Naive thymus-derived CD4-positive, alpha-beta T cell (primary cell): ENCODE results near the gene TBXAS1. TPM values are rescaled to one million over a fixed set of nuclear protein-coding genes. Genes with fewer than 3 reads are reported as not detected.

Experiments
- ATAC-seq: fragments of 150-1000 bp; cut with Tn5 transposase; 2 replicates; pipeline ENCODE4 v1.10.0; 2021; ENCODE audit warnings: mild to moderate bottlenecking, moderate library complexity
- CTCF ChIA-PET: fragments of 350-600 bp; sonication (Branson Sonifier 250); formaldehyde crosslinking; loops from one replicate; lab custom pipeline; 2021; ENCODE audit warnings: antibody characterized with exemption; lab: Charles Lee
- POLR2A ChIA-PET: fragments of 350-600 bp; sonication (Branson Sonifier 250); formaldehyde crosslinking; loops from one replicate; lab custom pipeline; 2021; ENCODE audit warnings: antibody characterized with exemption, inconsistent platforms; lab: Charles Lee
- DNase-seq, 9 donors: peaks; one replicate each; pipeline versions ENCODE4 v3.0.0 to v3.0.0-alpha.2; 2020 to 2022; ENCODE audit warnings: mixed read lengths in 1 of 9
- H3K27ac ChIP-seq: one replicate; pipeline ENCODE4 v1.7.0; 2013; ENCODE audit warnings: mild to moderate bottlenecking, low read depth, low read length, moderate library complexity
- H3K27me3 ChIP-seq, 2 donors: one replicate each; pipeline ENCODE4 v1.7.0; 2013; ENCODE audit warnings: low read length in 2 of 2, mild to moderate bottlenecking in 2 of 2, moderate library complexity in 2 of 2; ENCODE audit not compliant: control insufficient read depth in 2 of 2, insufficient read depth in 2 of 2
- H3K36me3 ChIP-seq, 3 experiments: 1 replicate in 2 of 3; 2 replicates in 1 of 3; pipeline ENCODE4 v1.7.0; 2013; ENCODE audit warnings: low read length in 3 of 3, mild to moderate bottlenecking in 3 of 3, moderate library complexity in 1 of 3; ENCODE audit not compliant: insufficient read depth in 3 of 3, control insufficient read depth in 2 of 3
- H3K4me1 ChIP-seq, 2 donors: one replicate each; pipeline ENCODE4 v1.7.0; 2013; ENCODE audit warnings: low read length in 2 of 2, mild to moderate bottlenecking in 2 of 2, moderate library complexity in 1 of 2; ENCODE audit not compliant: control insufficient read depth in 2 of 2, insufficient read depth in 2 of 2
- H3K4me3 ChIP-seq: 2 replicates; pipeline ENCODE4 v1.7.0; 2013; ENCODE audit warnings: mild to moderate bottlenecking, low read length
- H3K9me3 ChIP-seq, 3 experiments: 1 replicate in 2 of 3; 2 replicates in 1 of 3; pipeline ENCODE4 v1.7.0; 2013; ENCODE audit warnings: low read length in 3 of 3; ENCODE audit not compliant: control insufficient read depth in 2 of 3
- H3K27ac Mint-ChIP-seq, 9 donors: one replicate each; pipeline ENCODE4 v1.8.0; 2020 to 2022; ENCODE audit warnings: mixed read lengths in 9 of 9, mild to moderate bottlenecking in 8 of 9, moderate library complexity in 5 of 9, inconsistent platforms in 2 of 9
- H3K27me3 Mint-ChIP-seq, 5 donors: one replicate each; pipeline ENCODE4 v1.8.0; 2021 to 2022; ENCODE audit warnings: mixed read lengths in 5 of 5, mild to moderate bottlenecking in 1 of 5
- H3K36me3 Mint-ChIP-seq, 5 donors: one replicate each; pipeline ENCODE4 v1.8.0; 2020 to 2022; ENCODE audit warnings: mixed read lengths in 5 of 5, mild to moderate bottlenecking in 3 of 5, inconsistent platforms in 1 of 5
- H3K4me1 Mint-ChIP-seq, 7 donors: one replicate each; pipeline ENCODE4 v1.8.0; 2020 to 2022; ENCODE audit warnings: mixed read lengths in 7 of 7, mild to moderate bottlenecking in 3 of 7, inconsistent platforms in 1 of 7
- H3K4me3 Mint-ChIP-seq, 10 donors: one replicate each; pipeline ENCODE4 v1.8.0; 2020 to 2022; ENCODE audit warnings: mild to moderate bottlenecking in 10 of 10, mixed read lengths in 10 of 10, moderate library complexity in 6 of 10, inconsistent platforms in 2 of 10
- H3K9me3 Mint-ChIP-seq, 11 donors: one replicate each; pipeline ENCODE4 v1.8.0; 2020 to 2022; ENCODE audit warnings: mixed read lengths in 11 of 11, mild to moderate bottlenecking in 4 of 11, inconsistent platforms in 1 of 11, moderate library complexity in 1 of 11
- intact Hi-C, 2 donors: fragments of 100-400 bp; cut with micrococcal nuclease; formaldehyde crosslinking; loops; one replicate each; pipeline ENCODE4 v1.15.1; 2023
- polyA plus RNA-seq, 2 donors: library from polyadenylated mRNA; unstranded; fragments of 300-500 nt; fragmentation: Illumina TruSeq; gene quantifications; one replicate each; pipeline ENCODE4 v1.2.3, GENCODE V29; 2021
- total RNA-seq, 6 experiments: library from RNA in 5 of 6; stranded (reverse) in 5 of 6; gene quantifications; 1 replicate in 5 of 6; 2 replicates in 1 of 6; pipeline ENCODE4 v1.2.3 and lab custom pipeline; 2021 to 2026

Gene TBXAS1
- total and polyA plus RNA-seq, 7 experiments from 2014 or later = 1.9 to 70.9 (median 3.2) TPM

DNA sequence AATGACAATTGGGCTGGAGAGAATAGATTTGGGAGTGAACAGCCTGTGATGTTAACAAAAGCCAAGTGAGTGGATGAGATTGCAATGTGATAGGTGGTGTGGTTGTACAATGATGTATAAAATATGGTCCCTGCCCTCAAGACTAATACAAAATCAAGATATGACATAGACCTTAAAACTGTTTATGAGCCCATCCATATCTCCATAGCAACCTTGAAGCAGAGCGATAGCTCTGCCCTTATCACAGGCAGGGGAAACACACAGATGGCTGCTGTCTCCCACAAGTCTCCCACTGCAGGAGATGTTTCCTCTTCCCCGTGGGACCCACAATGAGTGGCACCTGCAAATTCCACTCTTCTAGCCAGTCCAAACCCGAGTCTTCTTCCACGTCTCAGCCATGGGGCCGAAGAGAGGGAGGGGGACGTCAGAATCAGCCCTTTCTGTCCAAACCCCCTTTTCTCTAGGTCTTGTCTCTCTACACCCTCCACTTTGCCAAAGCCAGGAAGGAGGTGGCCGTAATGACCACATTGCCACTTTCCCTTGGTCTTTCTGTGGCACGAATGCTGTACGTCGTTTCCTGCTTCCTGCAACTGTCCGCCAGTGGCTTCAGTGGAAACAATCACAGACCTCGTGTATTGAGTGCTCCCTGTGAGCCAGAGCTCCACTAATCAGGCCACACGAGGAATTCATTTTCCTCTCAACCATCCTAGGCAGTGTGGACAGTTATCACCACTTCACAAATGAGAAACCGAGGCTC is 7.5 kb upstream of the TBXAS1 start:
- intact Hi-C loops = loop anchor here in 1 of 2 donors (10.0 kb wide), 1 partner anchor 177 kb away; no protein-coding TSS in a partner anchor
- Histone ChIP-seq H3K27me3 (no peaks in the 10 kb centered on the region), H3K9me3 (no peaks in the 10 kb centered on the region), H3K4me1 (no peaks in the 10 kb centered on the region), H3K36me3 (no peaks in the 10 kb centered on the region), H3K4me3 (no peak overlapping the region), H3K27ac (no peak overlapping the region)
- no peak overlapping the region for H3K4me3 Mint-ChIP-seq
- no peak overlapping the region for H3K27ac Mint-ChIP-seq
- peaks cover 0 to 7% (median 0%) of the 10 kb centered on the region in 5 donors for H3K27me3 Mint-ChIP-seq
- POLR2A ChIA-PET = no interaction called here
- DNase-seq (no peak), ATAC-seq (peak; percentile 60)
- H3K4me1 Mint-ChIP-seq = no peaks in the 10 kb centered on the region
- CTCF ChIA-PET = interaction anchor here (0.5 kb wide), 1 partner anchor 1732 kb away, joined by 3 read pairs; no protein-coding TSS in a partner anchor
- peaks cover 0 to 6% (median 0%) of the 10 kb centered on the region in 11 donors for H3K9me3 Mint-ChIP-seq
- no peaks in the 10 kb centered on the region for H3K36me3 Mint-ChIP-seq

DNA sequence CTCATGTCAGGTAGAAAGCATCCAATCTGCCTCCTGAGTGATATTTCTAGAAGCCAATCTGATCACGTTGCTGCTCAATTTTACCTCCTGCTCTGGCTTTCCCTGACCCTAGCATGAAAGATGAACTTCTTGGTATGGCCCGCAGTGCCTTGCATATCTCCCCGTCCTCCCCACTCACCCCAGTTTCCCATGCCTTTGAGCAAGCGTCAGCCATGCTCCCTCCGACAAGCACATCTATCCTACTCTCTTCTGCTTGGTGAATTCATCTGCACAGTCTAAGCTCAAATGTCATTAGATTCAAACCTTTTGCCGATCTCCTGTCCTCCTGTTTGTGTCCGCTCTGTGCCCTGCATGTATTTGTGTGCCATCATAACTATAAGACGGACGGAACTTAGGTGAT is 6.2 kb upstream of the TBXAS1 start:
- no peak for DNase-seq
- Histone ChIP-seq H3K36me3 (no peaks in the 10 kb centered on the region), H3K9me3 (no peaks in the 10 kb centered on the region), H3K4me1 (no peaks in the 10 kb centered on the region), H3K27ac (no peak overlapping the region), H3K4me3 (no peak overlapping the region), H3K27me3 (no peaks in the 10 kb centered on the region)
- ChIA-PET POLR2A (no interaction called here), CTCF (no interaction called here)
- no peak overlapping the region for H3K27ac Mint-ChIP-seq
- H3K9me3 Mint-ChIP-seq = no peaks in the 10 kb centered on the region
- no peaks in the 10 kb centered on the region for H3K4me1 Mint-ChIP-seq
- no peak overlapping the region for H3K4me3 Mint-ChIP-seq
- intact Hi-C loops = loop anchor here in 1 of 2 donors (10.0 kb wide), 1 partner anchor 178 kb away; no protein-coding TSS in a partner anchor
- ATAC-seq = no peak
- H3K27me3 Mint-ChIP-seq = peaks cover 0 to 13% (median 5%) of the 10 kb centered on the region in 5 donors
- no peaks in the 10 kb centered on the region for H3K36me3 Mint-ChIP-seq

DNA sequence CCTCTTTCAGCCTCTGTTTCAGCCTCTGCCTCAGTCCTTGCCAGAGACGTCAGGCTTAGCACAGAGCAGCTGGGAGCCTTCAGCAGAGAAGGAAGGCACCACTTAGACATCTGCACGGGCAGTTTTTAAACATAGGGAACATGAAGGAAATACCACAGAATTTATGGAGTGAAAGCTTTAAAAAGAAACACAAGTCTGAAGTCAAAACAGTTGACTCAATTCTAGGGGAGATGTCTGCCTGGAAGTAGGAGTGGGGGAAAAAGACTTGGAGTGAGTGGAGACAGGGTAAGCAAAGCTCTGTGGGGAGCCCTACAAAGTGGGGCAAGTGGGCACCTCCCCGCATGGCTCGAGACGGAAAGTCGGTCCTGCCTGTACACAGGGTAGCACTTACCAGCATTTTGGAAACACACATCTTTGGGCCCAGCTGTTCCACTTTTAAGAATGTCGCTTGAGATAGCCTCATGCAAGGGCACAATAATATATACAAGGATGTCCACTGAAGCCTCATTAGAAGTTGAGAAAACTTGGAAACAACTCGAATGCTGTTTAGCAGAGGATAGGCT is 5.0 kb upstream of the TBXAS1 start:
- ChIA-PET POLR2A (no interaction called here), CTCF (no interaction called here)
- Histone ChIP-seq H3K27me3 (no peaks in the 10 kb centered on the region), H3K4me1 (peaks cover 0 to 5% of the 10 kb centered on the region in 2 donors), H3K36me3 (no peaks in the 10 kb centered on the region), H3K27ac (no peak overlapping the region), H3K4me3 (no peak overlapping the region), H3K9me3 (no peaks in the 10 kb centered on the region)
- no peak for ATAC-seq
- Mint-ChIP-seq H3K4me3 (no peak overlapping the region), H3K4me1 (peaks cover under 1 to 7% (median 7%) of the 10 kb centered on the region in 7 donors), H3K27me3 (peaks cover 0 to 16% (median 5%) of the 10 kb centered on the region in 5 donors), H3K9me3 (no peaks in the 10 kb centered on the region), H3K27ac (no peak overlapping the region), H3K36me3 (no peaks in the 10 kb centered on the region)
- no peak for DNase-seq
- intact Hi-C loops = loop anchor here in 1 of 2 donors (10.0 kb wide), 1 partner anchor 179 kb away; no protein-coding TSS in a partner anchor

DNA sequence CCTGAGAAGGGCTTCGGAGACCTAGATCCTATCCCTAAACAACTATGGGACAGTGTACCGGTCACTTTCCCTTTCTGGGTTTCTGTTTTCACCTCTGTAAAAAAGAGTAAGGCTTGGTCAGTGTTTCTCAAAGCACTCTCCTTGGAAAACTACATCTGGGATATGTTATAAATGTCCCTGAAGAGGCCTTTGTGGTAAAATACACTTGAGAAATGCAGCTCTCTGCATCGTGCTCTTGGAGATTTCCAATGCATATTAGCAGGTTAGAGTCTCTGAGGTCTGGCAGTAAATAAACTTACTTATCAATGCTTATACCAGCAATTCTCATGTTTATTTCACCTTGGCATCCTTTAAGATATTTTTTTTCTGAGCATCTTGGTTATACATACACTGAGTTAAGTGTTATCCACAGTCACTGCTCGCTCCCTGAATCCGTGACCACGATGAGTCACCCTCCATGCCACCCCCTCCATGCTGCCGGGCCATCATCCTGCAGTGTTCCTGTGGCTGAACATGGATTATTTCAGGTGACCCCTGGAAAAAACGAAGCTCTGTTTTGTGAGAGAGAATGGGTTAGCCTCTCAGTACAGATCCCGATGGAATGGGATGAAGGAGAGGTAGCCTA is 3.3 kb upstream of the TBXAS1 start:
- no peaks in the 10 kb centered on the region for H3K36me3 Mint-ChIP-seq
- ChIA-PET POLR2A (interaction anchor here (0.6 kb wide), 1 partner anchor 161 kb away, joined by 3 read pairs; no protein-coding TSS in a partner anchor), CTCF (interaction anchor here (1.7 kb wide), 1 partner anchor 205 kb away, joined by 7 read pairs; no protein-coding TSS in a partner anchor)
- Histone ChIP-seq H3K4me1 (peaks cover 0 to 8% of the 10 kb centered on the region in 2 donors), H3K27me3 (no peaks in the 10 kb centered on the region), H3K4me3 (no peak overlapping the region), H3K9me3 (no peaks in the 10 kb centered on the region), H3K27ac (no peak overlapping the region), H3K36me3 (no peaks in the 10 kb centered on the region)
- ATAC-seq (no peak), DNase-seq (no peak)
- H3K27ac Mint-ChIP-seq = no peak overlapping the region
- H3K27me3 Mint-ChIP-seq = peaks cover 0 to 16% (median 5%) of the 10 kb centered on the region in 5 donors
- peaks cover 7 to 23% (median 20%) of the 10 kb centered on the region in 7 donors for H3K4me1 Mint-ChIP-seq
- no peaks in the 10 kb centered on the region for H3K9me3 Mint-ChIP-seq
- intact Hi-C loops = loop anchor here in 1 of 2 donors (10.0 kb wide), 1 partner anchor 181 kb away; no protein-coding TSS in a partner anchor
- H3K4me3 Mint-ChIP-seq = no peak overlapping the region

DNA sequence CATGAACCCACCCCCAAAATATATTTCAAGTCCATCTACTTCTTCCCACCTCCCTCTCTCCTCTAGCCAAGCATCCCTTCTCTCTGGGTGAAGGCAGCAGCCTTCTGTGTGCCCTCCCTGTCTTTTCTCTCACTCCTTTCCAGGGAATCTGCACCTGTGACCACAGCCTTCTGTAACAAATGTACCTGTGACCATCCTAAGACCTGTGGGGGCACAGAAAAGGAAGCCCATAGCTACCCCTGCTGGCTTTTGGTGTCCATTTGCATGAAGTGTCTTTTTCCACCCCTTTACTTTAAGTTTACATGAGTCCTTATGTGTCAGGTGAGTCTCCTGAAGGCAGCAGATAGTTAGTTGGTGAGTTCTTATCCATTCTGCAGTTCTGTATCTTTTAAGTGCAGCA is 2.0 kb upstream of the TBXAS1 start:
- no peaks in the 10 kb centered on the region for H3K27me3 ChIP-seq
- intact Hi-C loops = loop anchor here (1.0 to 10.0 kb wide), 4 partner anchors 181 to 225 kb away; no protein-coding TSS in a partner anchor
- no peak overlapping the region for H3K27ac ChIP-seq
- peaks cover 0 to 3% (median 0%) of the 10 kb centered on the region in 11 donors for H3K9me3 Mint-ChIP-seq
- CTCF ChIA-PET = interaction anchor here (0.8 to 1.7 kb wide), 4 partner anchors 24 to 206 kb away, joined by 3 to 7 read pairs (median 4); no protein-coding TSS in a partner anchor
- peak overlapping the region in 1 of 9 donors; percentile 72 for H3K27ac Mint-ChIP-seq
- no peak overlapping the region for H3K4me3 Mint-ChIP-seq
- H3K4me1 ChIP-seq = peaks cover 0 to 8% of the 10 kb centered on the region in 2 donors
- H3K27me3 Mint-ChIP-seq = peaks cover 0 to 16% (median 5%) of the 10 kb centered on the region in 5 donors
- DNase-seq (peak in 1 of 9 donors; percentile 10), ATAC-seq (no peak)
- no peaks in the 10 kb centered on the region for H3K9me3 ChIP-seq
- H3K4me3 ChIP-seq = no peak overlapping the region
- POLR2A ChIA-PET = no interaction called here
- peaks cover 10 to 30% (median 26%) of the 10 kb centered on the region in 7 donors for H3K4me1 Mint-ChIP-seq
- H3K36me3 Mint-ChIP-seq = peaks cover 0 to 3% (median 0%) of the 10 kb centered on the region in 5 donors
- no peaks in the 10 kb centered on the region for H3K36me3 ChIP-seq

DNA sequence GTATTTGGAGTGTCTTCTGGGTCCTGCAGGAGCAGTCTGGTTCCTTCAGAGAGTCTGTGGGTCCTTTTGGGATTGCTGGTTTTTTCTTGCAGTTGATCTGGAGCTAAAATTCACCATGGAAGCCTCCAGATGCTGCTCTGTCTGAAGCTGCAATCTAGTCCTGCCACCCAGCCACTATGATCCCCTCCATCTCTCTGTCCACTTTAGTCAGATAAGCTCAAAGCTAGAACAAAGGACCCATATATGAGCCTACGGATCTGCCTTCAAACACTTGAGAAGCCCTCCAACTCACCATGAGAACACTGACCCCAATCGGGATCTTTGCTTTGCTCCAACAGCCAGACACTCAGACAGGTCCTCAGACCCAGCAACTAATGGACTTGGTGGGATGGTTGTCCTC is 618 bp upstream of the TBXAS1 start:
- CTCF ChIA-PET = interaction anchor here (1.2 to 1.7 kb wide), 3 partner anchors 181 to 227 kb away, joined by 3 to 6 read pairs (median 5); no protein-coding TSS in a partner anchor
- peak overlapping the region in 4 of 9 donors; percentile 41 to 90 (median 85) for H3K27ac Mint-ChIP-seq
- H3K27me3 ChIP-seq = no peaks in the 10 kb centered on the region
- DNase-seq = no peak
- no peak overlapping the region for H3K4me3 ChIP-seq
- peak overlapping the region in 4 of 10 donors; percentile 7 to 68 (median 18) for H3K4me3 Mint-ChIP-seq
- H3K4me1 Mint-ChIP-seq = peaks cover 10 to 30% (median 26%) of the 10 kb centered on the region in 7 donors
- peaks cover 0 to 8% of the 10 kb centered on the region in 2 donors for H3K4me1 ChIP-seq
- no peaks in the 10 kb centered on the region for H3K9me3 ChIP-seq
- intact Hi-C loops = loop anchor here in 1 of 2 donors (10.0 kb wide), 1 partner anchor 184 kb away; no protein-coding TSS in a partner anchor
- no peak for ATAC-seq
- H3K27me3 Mint-ChIP-seq = peaks cover 0 to 16% (median 5%) of the 10 kb centered on the region in 5 donors
- H3K36me3 ChIP-seq = no peaks in the 10 kb centered on the region
- POLR2A ChIA-PET = no interaction called here
- no peak overlapping the region for H3K27ac ChIP-seq
- peaks cover 2 to 11% (median 7%) of the 10 kb centered on the region in 11 donors for H3K9me3 Mint-ChIP-seq
- H3K36me3 Mint-ChIP-seq = peaks cover 0 to 11% (median 8%) of the 10 kb centered on the region in 5 donors
